ENCODE results near the gene KIRREL2.
"Not testable (repeated sequence)": the region's sequence is repeated elsewhere in the genome, so short reads cannot be mapped to it uniquely, and the experiment has no call there.

KIRREL2 gene

DNA sequence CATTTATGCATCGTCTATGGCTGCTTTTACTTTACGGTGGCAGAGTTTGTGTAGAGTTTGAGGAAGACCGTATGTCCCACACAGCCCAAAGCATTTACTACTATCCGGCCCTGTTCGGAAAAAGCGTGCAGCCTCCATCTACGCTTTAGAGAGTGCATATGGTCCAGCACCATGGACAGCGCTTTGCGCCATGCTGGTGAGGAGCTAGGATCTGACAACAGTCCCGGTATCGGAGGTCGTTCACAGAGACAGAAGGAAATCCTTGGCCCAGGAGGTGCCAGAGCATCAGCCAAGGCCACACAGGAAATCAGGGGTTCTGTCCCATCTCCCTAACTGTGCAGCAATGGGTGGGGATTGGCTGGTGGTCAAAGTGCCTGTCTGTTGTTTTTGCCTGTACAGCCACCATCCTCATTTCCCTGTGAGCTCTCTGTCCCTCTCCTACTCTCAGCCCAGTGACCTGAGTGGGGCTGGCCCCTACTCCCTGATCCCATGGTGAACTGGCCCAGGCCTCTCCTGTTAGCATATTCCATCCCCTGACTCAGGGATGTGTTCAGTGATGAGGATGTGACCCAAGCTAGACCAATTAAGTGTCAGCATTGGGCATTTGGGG lies 27.9 kb upstream of the KIRREL2 start:
- H3K36me3 ChIP-seq (ENCODE audit: control insufficient read depth, insufficient read depth, low read length) = no peaks in the 10 kb centered on the region
- no peak overlapping the region for H3K27ac ChIP-seq (ENCODE audit: low read depth, low read length)
- no peaks in the 10 kb centered on the region; the same call in 1 of the 2 replicates for H3K27me3 ChIP-seq (ENCODE audit: control insufficient read depth, insufficient read depth, low read length)
- H3K4me1 ChIP-seq (ENCODE audit: control insufficient read depth, insufficient read depth, low read length) = no peaks in the 10 kb centered on the region
- H3K9ac ChIP-seq (ENCODE audit: low read depth, low read length) = no peak overlapping the region
- no peaks in the 10 kb centered on the region for H3K9me3 ChIP-seq (ENCODE audit: control insufficient read depth, insufficient read depth, low read length)
- no peak overlapping the region for H3K4me3 ChIP-seq (ENCODE audit: low read depth, low read length)

DNA sequence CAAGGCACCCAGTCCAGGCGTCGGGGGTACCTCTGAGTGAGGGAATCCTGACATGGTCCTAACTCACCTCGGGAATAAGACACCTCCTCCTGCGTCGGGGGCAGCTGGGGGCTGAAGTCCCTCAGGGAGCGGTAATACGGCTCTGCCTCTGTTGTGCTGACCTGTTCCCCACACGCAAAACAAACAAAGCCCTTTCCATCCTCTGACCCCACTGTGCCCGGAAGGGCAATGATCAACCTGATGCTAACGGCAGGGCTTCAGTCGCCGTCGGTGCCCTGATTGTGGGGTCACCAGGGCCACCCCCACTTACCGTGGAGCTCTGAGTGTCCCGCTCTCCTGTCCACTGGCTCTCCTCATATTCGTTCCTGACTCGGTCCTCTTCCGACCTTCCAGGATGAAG lies 25.7 kb upstream of the KIRREL2 start:
- Histone ChIP-seq H3K4me3 (ENCODE audit: low read depth, low read length) (no peak overlapping the region), H3K27me3 (ENCODE audit: control insufficient read depth, insufficient read depth, low read length) (no peaks in the 10 kb centered on the region; the same call in 1 of the 2 replicates), H3K27ac (ENCODE audit: low read depth, low read length) (no peak overlapping the region), H3K9me3 (ENCODE audit: control insufficient read depth, insufficient read depth, low read length) (no peaks in the 10 kb centered on the region), H3K4me1 (ENCODE audit: control insufficient read depth, insufficient read depth, low read length) (no peaks in the 10 kb centered on the region), H3K36me3 (ENCODE audit: control insufficient read depth, insufficient read depth, low read length) (no peaks in the 10 kb centered on the region), H3K9ac (ENCODE audit: low read depth, low read length) (no peak overlapping the region)

DNA sequence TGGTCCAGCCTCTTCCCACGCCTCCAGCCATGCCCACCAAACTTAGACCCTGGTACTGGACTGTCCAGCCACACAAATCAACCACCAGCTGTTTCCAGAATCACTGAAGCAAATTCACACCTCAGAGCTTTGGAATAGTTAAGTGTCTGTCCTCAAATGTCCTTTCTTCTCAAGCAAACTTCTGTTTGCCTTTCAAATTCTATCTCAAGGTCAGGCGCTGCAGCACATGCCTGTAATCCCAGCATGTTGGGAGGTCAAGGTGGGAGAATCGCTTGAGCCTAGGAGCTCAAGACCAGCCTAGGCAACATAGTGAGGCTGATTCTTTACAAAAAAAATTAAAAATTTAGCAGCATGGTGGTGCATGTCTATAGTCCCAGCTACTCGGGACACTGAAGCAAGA lies 24.7 kb upstream of the KIRREL2 start:
- no peak overlapping the region for H3K4me3 ChIP-seq (ENCODE audit: low read depth, low read length)
- no peaks in the 10 kb centered on the region for H3K4me1 ChIP-seq (ENCODE audit: control insufficient read depth, insufficient read depth, low read length)
- H3K9ac ChIP-seq (ENCODE audit: low read depth, low read length) = no peak overlapping the region
- H3K9me3 ChIP-seq (ENCODE audit: control insufficient read depth, insufficient read depth, low read length) = no peaks in the 10 kb centered on the region
- H3K36me3 ChIP-seq (ENCODE audit: control insufficient read depth, insufficient read depth, low read length) = no peaks in the 10 kb centered on the region
- no peak overlapping the region for H3K27ac ChIP-seq (ENCODE audit: low read depth, low read length)
- H3K27me3 ChIP-seq (ENCODE audit: control insufficient read depth, insufficient read depth, low read length) = no peaks in the 10 kb centered on the region; the same call in 1 of the 2 replicates

DNA sequence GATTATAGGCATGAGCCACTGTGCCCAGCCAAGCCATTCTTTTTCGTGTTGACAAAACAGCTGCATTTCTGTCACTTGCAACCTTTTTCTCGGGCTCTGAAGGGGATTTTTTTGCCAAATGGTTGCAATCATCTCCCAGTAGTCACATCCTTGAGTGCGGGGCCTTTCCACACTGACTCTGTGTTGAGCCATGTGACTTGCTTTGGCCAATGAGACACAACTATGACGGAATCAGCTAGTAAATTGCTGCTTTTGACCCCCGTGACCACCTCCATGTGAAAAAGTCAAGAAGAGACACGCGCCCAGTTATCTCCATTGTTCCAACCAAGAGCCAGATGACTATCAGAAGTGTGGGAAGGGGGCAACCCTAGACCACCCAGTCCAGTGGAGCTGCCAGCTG lies 22.7 kb upstream of the KIRREL2 start:
- H3K4me3 ChIP-seq (ENCODE audit: low read depth, low read length) = no peak overlapping the region
- H3K9me3 ChIP-seq (ENCODE audit: control insufficient read depth, insufficient read depth, low read length) = no peaks in the 10 kb centered on the region
- no peak overlapping the region for H3K27ac ChIP-seq (ENCODE audit: low read depth, low read length)
- H3K4me1 ChIP-seq (ENCODE audit: control insufficient read depth, insufficient read depth, low read length) = no peaks in the 10 kb centered on the region
- H3K27me3 ChIP-seq (ENCODE audit: control insufficient read depth, insufficient read depth, low read length) = no peaks in the 10 kb centered on the region; the same call in 1 of the 2 replicates
- H3K36me3 ChIP-seq (ENCODE audit: control insufficient read depth, insufficient read depth, low read length) = no peaks in the 10 kb centered on the region
- H3K9ac ChIP-seq (ENCODE audit: low read depth, low read length) = no peak overlapping the region

DNA sequence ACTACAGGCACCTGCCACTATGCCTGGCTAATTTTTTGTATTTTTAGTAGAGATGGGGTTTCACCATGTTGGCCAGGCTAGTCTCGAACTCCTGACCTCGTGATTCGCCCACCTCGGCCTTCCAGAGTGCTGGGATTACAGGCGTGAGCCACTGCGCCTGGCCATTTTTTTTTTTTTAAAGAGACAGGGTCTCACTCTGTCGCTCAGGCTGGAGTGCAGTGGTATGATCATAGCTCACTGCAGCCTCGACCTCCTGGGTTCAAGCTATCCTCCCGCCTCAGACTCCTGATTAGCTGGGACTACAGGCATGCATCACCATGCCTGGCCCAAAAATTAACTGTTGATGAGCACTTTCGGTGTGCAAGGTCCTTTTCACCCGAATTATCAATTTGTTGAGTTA lies 20.6 kb upstream of the KIRREL2 start:
- not testable (repeated sequence) for H3K36me3 ChIP-seq (ENCODE audit: control insufficient read depth, insufficient read depth, low read length); H3K27ac ChIP-seq (ENCODE audit: low read depth, low read length); H3K4me3 ChIP-seq (ENCODE audit: low read depth, low read length); H3K27me3 ChIP-seq (ENCODE audit: control insufficient read depth, insufficient read depth, low read length); H3K4me1 ChIP-seq (ENCODE audit: control insufficient read depth, insufficient read depth, low read length); H3K9me3 ChIP-seq (ENCODE audit: control insufficient read depth, insufficient read depth, low read length); H3K9ac ChIP-seq (ENCODE audit: low read depth, low read length)

DNA sequence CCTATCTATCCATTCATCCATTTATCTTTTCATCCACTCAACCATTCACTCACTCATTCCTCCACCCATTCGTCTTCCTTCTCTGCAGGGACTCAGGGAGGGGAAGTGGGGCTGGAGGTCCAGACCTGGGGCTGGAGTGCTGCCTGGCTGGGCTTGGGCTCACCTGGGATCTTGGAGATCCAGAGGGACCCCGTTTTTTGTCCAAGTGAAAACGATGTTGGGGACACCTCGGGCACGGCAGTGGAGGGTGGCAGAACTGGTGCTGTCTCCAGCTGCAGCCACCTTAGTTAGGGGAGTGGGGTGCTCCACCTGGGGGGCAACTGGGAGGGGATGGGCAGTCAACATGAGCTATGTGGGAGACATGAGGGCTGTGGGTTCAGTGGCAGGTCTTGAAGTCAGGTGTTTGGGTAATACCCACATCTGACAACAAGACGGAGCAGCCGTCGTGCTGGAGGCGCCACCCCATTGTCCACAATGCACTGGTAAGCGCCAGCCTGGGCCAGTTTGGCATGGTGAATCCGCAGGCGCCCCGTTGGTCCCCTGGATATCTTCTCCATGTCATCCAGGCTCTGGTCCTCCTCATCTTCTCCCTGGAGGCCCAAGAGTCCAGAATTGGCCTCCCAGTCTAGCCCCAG lies 14.6 kb upstream of the KIRREL2 start:
- Histone ChIP-seq H3K27ac (ENCODE audit: low read depth, low read length) (no peak overlapping the region), H3K9ac (ENCODE audit: low read depth, low read length) (no peak overlapping the region), H3K4me3 (ENCODE audit: low read depth, low read length) (no peak overlapping the region), H3K4me1 (ENCODE audit: control insufficient read depth, insufficient read depth, low read length) (peaks cover 6% of the 10 kb centered on the region; the same call in 1 of the 2 replicates), H3K36me3 (ENCODE audit: control insufficient read depth, insufficient read depth, low read length) (no peaks in the 10 kb centered on the region), H3K9me3 (ENCODE audit: control insufficient read depth, insufficient read depth, low read length) (no peaks in the 10 kb centered on the region), H3K27me3 (ENCODE audit: control insufficient read depth, insufficient read depth, low read length) (peaks cover 55% of the 10 kb centered on the region)

DNA sequence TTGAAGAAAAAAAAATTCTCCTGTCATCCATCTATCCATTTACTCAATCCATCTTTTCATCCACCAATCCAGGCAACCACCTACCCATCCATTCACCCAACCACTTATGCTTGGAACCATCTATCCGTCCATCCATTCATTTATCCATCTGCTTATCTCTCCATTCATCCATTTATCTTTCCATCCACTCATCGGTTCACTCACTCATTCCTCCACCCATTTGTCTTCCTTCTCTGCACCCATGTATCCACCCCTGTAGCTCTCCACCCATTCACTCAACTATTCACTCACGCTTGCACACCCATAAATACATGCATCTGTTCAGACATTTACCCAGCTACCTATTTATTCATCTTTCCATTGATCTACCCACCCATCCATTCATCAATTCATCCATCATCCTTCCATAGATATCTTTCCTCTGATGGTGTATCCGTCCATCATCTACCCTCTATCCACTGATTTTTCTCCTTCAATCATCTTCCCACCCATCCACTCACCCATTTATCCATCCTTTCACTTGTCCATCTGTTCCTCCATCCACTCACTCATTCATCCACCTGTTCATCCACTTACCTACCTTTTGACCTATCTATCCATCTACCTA lies 13.9 kb upstream of the KIRREL2 start:
- H3K4me3 ChIP-seq (ENCODE audit: low read depth, low read length) = no peak overlapping the region
- H3K36me3 ChIP-seq (ENCODE audit: control insufficient read depth, insufficient read depth, low read length) = no peaks in the 10 kb centered on the region
- no peak overlapping the region for H3K27ac ChIP-seq (ENCODE audit: low read depth, low read length)
- no peaks in the 10 kb centered on the region for H3K9me3 ChIP-seq (ENCODE audit: control insufficient read depth, insufficient read depth, low read length)
- H3K9ac ChIP-seq (ENCODE audit: low read depth, low read length) = no peak overlapping the region
- peaks cover 55% of the 10 kb centered on the region for H3K27me3 ChIP-seq (ENCODE audit: control insufficient read depth, insufficient read depth, low read length)
- H3K4me1 ChIP-seq (ENCODE audit: control insufficient read depth, insufficient read depth, low read length) = peaks cover 6% of the 10 kb centered on the region; the same call in 1 of the 2 replicates

DNA sequence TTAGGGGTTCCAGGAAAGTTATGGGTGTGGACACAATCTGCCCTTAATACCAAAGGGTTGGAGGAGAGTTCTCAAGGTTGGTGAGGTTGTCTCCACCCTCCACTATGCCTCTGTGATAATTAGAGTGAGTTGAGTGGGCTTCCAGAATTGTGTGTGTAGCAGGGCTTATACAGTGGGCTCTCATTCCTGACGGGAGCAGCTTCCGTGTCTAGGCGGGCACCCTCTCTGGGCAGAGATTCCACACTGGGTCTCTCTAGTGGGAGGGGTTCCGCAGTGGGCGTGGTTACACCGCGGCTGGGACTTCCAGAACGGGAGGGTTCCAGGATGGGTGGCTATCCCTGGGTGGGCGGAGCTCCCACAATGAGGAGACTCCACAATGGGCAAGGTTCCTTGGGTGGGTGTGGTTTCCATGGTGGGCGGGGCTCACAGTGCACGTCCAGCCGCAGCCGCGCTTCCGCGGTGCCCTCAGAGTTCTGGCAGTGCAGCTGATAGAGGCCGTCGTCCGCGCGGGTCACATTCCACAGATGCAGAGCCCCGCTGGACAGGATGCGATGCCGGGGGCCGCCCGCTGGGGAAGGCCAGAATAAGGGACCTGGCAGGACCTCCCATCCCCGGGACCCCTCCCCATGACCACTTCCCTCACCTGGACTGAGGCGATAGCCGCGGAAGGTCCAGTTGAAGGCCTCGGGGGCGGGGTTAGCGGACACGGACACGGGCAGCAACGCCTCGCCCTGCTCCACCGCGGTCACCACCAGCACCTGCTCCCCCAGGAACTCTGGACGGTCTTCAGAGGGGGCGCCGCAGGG lies 12.8 kb upstream of the KIRREL2 start:
- H3K27me3 ChIP-seq (ENCODE audit: control insufficient read depth, insufficient read depth, low read length) = peaks cover 55% of the 10 kb centered on the region

DNA sequence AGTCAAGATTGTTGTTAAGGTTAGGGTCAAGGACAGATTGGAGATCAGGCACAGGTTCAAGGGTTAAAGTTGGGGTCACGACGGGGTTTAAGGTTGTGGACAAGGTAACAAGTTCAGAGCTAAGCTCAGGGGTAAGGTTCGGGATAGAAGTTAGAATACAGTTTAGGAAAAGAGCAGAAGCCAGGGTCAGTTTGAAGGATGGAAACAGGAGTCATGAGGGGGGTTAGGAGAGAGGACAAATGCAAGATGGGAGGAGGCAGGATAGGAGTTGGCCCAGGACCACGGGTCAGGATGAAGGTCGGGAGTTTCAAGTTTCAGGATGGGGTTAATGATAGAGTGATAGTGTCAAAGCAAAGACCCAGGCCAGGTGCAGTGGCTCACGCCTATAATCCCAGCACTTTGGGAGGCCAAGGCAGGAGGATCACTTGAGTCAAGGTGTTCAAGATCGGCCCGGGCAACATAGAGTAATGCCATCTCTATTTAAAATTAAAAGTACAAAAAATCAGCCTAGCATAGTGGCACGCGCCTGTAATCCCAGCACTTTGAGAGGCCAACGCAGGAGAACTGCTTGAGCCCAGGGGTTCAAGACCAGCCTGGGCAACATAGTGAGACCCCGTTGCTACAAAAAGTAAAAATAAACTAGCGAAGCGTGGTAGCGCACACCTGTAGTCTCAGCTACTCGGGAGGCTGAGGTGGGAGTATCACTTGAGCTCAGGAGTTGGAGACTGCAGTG lies 12.1 kb upstream of the KIRREL2 start:
- no peaks in the 10 kb centered on the region for H3K36me3 ChIP-seq (ENCODE audit: control insufficient read depth, insufficient read depth, low read length)
- H3K9ac ChIP-seq (ENCODE audit: low read depth, low read length) = no peak overlapping the region
- peaks cover 55% of the 10 kb centered on the region for H3K27me3 ChIP-seq (ENCODE audit: control insufficient read depth, insufficient read depth, low read length)
- peaks cover 6% of the 10 kb centered on the region; the same call in 1 of the 2 replicates for H3K4me1 ChIP-seq (ENCODE audit: control insufficient read depth, insufficient read depth, low read length)
- H3K9me3 ChIP-seq (ENCODE audit: control insufficient read depth, insufficient read depth, low read length) = no peaks in the 10 kb centered on the region
- no peak overlapping the region for H3K27ac ChIP-seq (ENCODE audit: low read depth, low read length)
- H3K4me3 ChIP-seq (ENCODE audit: low read depth, low read length) = peak overlapping the region; percentile 48; the same call in 1 of the 2 replicates

More for the DNA sequence above, 12.8 kb upstream of the KIRREL2 start:
- H3K36me3 ChIP-seq (ENCODE audit: control insufficient read depth, insufficient read depth, low read length) = no peaks in the 10 kb centered on the region
- peaks cover 6% of the 10 kb centered on the region; the same call in 1 of the 2 replicates for H3K4me1 ChIP-seq (ENCODE audit: control insufficient read depth, insufficient read depth, low read length)
- no peaks in the 10 kb centered on the region for H3K9me3 ChIP-seq (ENCODE audit: control insufficient read depth, insufficient read depth, low read length)
- no peak overlapping the region for H3K9ac ChIP-seq (ENCODE audit: low read depth, low read length)
- H3K4me3 ChIP-seq (ENCODE audit: low read depth, low read length) = peak overlapping the region; percentile 48; the same call in 1 of the 2 replicates
- H3K27ac ChIP-seq (ENCODE audit: low read depth, low read length) = no peak overlapping the region

DNA sequence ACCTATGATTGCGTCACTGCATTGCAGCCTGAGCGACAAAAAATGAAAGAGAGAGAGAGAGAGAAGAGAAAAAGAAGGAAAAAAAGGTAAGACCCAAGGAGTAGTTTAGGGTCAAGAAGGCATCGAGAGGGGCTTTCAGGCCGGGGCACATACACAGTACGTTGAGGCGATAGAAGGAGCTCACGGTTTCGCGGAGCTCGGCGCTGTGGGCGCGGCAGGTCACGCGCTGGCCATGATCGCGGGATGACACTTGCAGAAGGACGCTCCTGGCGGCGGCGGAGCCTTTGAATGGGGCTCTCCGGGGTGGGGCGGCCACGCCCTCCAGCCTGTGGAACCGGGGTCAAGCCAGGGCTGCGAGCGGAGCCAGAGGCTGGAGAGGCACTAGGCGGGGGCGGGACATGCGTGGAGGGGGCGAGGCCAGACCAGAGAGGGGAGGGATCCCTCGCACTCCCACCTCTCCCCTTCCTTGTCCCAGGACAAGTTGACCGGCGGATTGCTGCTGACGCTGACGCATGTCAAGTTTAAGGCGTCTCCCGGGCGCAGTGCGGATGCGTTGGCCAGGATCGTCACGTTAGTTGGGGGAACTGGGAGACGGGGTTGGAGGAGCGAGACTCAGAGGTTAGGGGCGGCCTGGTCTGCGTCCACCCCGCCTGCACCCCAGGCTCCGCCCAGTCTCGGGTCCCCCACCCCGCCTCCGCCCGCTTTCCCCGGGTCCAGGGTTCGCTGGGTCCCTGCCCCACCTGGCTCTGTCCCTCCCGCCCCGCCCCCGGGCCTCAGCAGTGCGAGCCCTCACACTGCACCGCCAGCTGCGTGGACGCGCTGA lies 11.3 kb upstream of the KIRREL2 start:
- H3K27ac ChIP-seq (ENCODE audit: low read depth, low read length) = no peak overlapping the region
- H3K9ac ChIP-seq (ENCODE audit: low read depth, low read length) = no peak overlapping the region
- peaks cover 55% of the 10 kb centered on the region for H3K27me3 ChIP-seq (ENCODE audit: control insufficient read depth, insufficient read depth, low read length)
- peaks cover 6% of the 10 kb centered on the region; the same call in 1 of the 2 replicates for H3K4me1 ChIP-seq (ENCODE audit: control insufficient read depth, insufficient read depth, low read length)
- no peaks in the 10 kb centered on the region for H3K36me3 ChIP-seq (ENCODE audit: control insufficient read depth, insufficient read depth, low read length)
- no peaks in the 10 kb centered on the region for H3K9me3 ChIP-seq (ENCODE audit: control insufficient read depth, insufficient read depth, low read length)
- H3K4me3 ChIP-seq (ENCODE audit: low read depth, low read length) = peak overlapping the region; percentile 62
